Motor neuron (in vitro differentiated cells): ENCODE data around the gene VSX1. TPM values are rescaled to one million over a fixed set of nuclear protein-coding genes. Genes with fewer than 3 reads are reported as not detected.
A peak's percentile ranks its signal among the peaks of the same experiment; 100 is the strongest.

Experiments
- ATAC-seq, 8 experiments: fragments of 200-7000 bp; cut with Tn5 transposase; replicated peaks in 6 of 8; 2 replicates each; pipeline ENCODE4 v1.8.0; 2021; ENCODE audit warnings: mild to moderate bottlenecking in 8 of 8, moderate library complexity in 8 of 8
- H3K27ac ChIP-seq, 2 donors: fragments of 250-450 bp; sonication (Bioruptor Pico); 2 replicates each; pipeline ENCODE4 v1.9.0; 2021; ENCODE audit warnings: antibody characterized with exemption in 2 of 2, mild to moderate bottlenecking in 2 of 2, moderate library complexity in 1 of 2
- H3K4me1 ChIP-seq, 2 donors: fragments of 250-450 bp; sonication (Bioruptor Pico); replicated peaks in 1 of 2; 2 replicates each; pipeline ENCODE4 v1.6.1; 2021; ENCODE audit warnings: antibody characterized with exemption in 2 of 2, mild to moderate bottlenecking in 2 of 2, moderate library complexity in 1 of 2
- H3K4me3 ChIP-seq, 5 donors: fragments of 250-450 bp; sonication (Bioruptor Pico); 2 replicates each; pipeline ENCODE4 v1.9.0; 2021; ENCODE audit warnings: antibody characterized with exemption in 5 of 5, mild to moderate bottlenecking in 5 of 5, moderate library complexity in 4 of 5
- WGBS, 10 experiments: fragments of 450-650 bp; shearing (Covaris generic); methylation state at CpG; one replicate each; pipeline ENCODE4 v1.0.0; 2022; 5-methylcytosine and 5-hydroxymethylcytosine counted together
- in situ Hi-C, 9 experiments: fragments of 400-800 bp; cut with MboI; loops; one replicate each; pipeline ENCODE4 v1.15.0; 2021; ENCODE audit warnings: low sequenced_read_pairs in 9 of 9, low pct_unique_long_range_greater_than_20kb in 2 of 9; ENCODE audit not compliant: unreplicated experiment in 9 of 9
- total RNA-seq, 8 experiments: library from RNA; unstranded; fragments of 300-600 nt; gene quantifications; 2 replicates each; pipeline versions ENCODE4 v1.2.3 to v1.2.4, GENCODE V29; 2022

The VSX1 gene
- total RNA-seq, 8 experiments from 2014 or later, result 0.21 to 55.7 (median 0.37) TPM; not detected in 1

DNA sequence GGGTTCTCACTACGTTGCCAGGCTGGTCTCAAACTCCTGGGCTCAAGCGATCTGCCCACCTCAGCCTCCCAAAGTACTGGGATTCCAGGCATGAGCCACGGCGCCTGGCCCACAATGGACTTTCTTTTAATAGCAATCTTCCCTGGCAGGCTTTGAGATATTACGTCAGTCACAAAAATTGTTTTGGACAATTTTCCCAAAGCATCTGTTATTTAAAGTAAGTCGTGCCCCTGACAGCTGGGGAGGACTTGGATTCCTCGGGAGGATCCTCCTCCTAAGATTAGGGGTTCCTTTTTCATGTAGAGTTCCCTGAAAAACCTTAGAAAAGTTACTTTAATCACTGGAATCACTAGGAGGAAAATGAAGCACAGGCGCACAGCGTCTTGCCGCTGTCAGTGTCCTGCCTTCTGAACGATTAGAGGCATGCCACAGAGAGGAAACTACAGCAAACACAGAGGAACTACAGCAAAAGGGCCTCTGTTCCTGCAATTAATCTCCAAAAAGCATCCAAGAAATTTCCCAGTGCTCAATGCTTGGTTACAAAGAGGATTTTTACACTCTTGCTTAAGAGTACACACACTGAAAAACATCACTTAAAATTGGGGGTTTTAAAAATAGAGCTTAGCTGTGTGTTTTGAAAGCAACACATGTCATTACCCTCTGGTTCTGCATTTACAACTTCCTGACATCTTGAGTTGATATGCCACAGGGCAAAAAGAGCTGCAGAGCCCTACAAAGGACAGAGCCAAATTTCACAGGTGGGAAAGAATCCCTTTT lies 28.5 kb downstream of the VSX1 start:
- Histone ChIP-seq H3K4me3 (no peak overlapping the region), H3K4me1 (peaks cover 14 to 40% of the 10 kb centered on the region in 2 donors), H3K27ac (no peak overlapping the region)
- in situ Hi-C loops, result loop anchor here in 1 of 9 experiments (25.0 kb wide), 1 partner anchor 334 kb away; the partner anchor contains the start of gene ABHD12
- WGBS, 10 experiments, result 0 to 100% (median 62%) methylated on average over 1 to 10 of the region's 11 CpGs; no CpG with 5 or more reads in 3 of the 10 experiments
- no peak for ATAC-seq

DNA sequence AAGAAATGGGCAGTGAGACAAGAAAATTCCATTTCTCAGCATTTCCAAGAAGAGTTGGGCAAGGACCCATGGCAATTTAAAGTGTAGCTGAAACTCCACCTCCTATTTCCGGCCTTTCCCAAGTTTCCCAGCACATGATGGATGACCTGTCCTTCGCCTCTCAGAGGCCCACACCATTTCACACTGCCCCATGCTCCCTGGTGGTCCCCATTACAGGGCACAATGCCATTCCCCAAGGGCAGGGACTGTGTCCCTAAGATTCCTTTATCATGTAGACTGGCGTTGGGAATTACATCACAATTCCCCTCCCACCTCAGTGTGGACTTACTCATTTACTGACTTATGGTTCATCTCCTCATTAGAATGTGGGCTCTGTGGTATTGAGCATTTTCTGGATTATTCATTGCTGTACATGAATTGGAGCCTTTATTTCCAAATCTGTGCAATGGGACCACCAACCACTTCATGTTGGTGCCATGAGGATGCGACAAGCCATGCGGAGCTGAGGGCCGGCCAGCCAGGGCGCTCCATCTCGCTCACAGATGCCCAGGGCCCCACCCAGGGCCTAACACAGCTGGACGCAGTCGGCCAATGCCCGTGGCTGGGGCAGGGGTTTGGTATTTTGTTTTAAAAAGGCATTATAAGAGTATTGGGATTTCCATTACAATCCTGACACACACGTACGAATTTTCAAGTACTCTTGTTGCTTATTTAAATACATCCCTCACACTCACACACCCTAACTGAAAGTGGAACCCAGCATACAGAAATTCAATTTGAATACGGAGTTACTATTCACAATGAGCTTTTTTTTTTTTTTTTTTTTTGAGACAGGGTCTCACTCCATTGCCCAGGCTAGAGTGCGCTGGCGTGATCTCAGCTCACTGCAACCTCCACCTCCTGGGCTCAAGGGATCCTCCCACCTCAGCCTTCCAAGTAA lies 29.4 kb downstream of the VSX1 start:
- in situ Hi-C loops, result loop anchor here in 1 of 9 experiments (25.0 kb wide), 1 partner anchor 335 kb away; the partner anchor contains the start of gene ABHD12
- H3K27ac ChIP-seq, result no peak overlapping the region
- 9 to 100% (median 73%) methylated on average over 1 to 14 of the region's 16 CpGs; no CpG with 5 or more reads in 1 of the 10 experiments for WGBS, 10 experiments
- no peak overlapping the region for H3K4me3 ChIP-seq
- H3K4me1 ChIP-seq, result peaks cover 8 to 36% of the 10 kb centered on the region in 2 donors
- peak in 4 of 8 experiments; percentile 25 to 37 (median 28) for ATAC-seq

DNA sequence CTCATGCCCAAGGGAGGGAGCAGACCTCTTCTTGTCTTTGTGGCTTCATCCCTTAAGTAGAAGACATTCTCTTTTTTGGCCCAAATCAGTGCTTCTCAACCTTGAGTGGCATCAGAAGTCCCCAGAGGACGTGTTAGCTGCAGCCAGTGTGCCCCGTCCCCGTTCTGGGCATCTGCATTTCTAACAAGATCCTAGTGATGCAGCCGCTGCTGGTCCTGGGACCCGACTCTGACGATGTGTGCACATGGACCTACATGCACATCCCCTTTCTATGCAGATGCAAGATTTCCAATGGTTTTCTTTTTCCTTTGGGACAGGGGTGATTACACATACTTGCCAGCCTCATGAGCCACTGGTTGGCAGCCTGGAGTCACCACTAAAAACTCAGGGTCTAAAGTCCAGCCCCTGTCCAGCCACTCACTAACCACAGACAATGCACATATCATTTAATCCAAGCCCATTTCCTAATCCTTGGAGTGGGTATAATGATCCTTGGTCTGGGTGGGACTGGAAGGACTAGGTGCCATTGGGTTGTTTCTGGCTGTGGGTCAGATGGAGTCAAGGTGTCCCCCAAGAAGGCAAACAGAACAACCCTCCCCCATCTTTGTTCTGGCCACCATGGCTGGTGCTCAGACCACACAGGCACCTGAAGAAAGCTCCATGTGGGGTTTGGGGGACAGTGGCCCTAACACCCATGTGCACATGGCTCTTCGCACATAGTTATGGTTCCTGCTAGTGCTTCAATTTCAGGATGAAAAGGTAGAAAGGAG lies 30.4 kb downstream of the VSX1 start:
- no peak for ATAC-seq
- Histone ChIP-seq H3K4me3 (no peak overlapping the region), H3K4me1 (peaks cover 5 to 31% of the 10 kb centered on the region in 2 donors), H3K27ac (no peak overlapping the region)
- 83 to 100% (median 100%) methylated on average over 1 to 5 of the region's 7 CpGs; no CpG with 5 or more reads in 3 of the 10 experiments for WGBS, 10 experiments
- in situ Hi-C loops, result loop anchor here in 1 of 9 experiments (25.0 kb wide), 1 partner anchor 336 kb away; the partner anchor contains the start of gene ABHD12

DNA sequence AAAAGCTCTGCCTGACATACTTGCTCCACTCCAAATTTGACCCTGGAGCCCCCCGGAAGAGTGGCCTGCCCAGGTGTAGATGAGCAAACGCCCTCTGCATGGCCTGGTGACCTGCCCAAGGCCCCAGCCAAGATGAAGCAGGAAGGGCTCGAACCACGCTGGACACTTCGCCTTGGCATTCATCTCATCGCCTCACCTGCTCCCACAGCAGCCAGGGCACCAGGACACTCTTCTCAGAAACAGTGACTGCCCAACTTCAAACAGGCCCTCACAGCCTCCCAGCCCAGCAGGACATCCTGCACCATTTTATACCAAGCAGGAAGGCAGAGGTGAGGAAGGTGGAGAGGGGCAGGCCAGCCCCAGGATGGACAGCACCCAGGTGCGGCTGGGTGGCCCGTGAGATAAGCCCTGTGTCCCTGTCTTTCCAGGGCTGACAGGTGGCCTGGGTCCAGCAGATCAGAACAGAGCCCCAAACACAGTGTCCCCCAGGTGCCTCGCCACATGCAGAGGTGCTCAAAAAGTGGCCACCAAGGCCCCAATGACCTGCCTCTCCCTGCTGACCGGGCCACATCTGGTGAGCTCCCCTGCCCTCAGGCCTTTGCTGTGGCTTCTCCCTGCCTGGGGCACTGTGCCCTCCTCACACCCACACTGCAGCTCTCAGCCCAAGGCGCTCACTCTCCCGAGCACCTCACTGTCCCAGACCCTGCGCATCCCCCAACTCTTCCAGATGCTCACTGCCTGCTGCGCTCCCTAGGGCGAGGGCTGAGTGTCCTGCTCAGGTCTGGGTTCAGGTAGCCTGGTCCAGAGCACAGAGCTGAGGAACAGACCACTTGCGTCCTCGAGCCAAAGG lies 31.2 kb downstream of the VSX1 start:
- Histone ChIP-seq H3K4me1 (peaks cover 5 to 28% of the 10 kb centered on the region in 2 donors), H3K4me3 (no peak overlapping the region), H3K27ac (no peak overlapping the region)
- no peak for ATAC-seq
- WGBS, 10 experiments, result 90 to 100% (median 96%) methylated on average over 2 to 12 of the region's 17 CpGs; no CpG with 5 or more reads in 7 of the 10 experiments
- in situ Hi-C loops, result loop anchor here in 1 of 9 experiments (25.0 kb wide), 1 partner anchor 337 kb away; the partner anchor contains the start of gene ABHD12

DNA sequence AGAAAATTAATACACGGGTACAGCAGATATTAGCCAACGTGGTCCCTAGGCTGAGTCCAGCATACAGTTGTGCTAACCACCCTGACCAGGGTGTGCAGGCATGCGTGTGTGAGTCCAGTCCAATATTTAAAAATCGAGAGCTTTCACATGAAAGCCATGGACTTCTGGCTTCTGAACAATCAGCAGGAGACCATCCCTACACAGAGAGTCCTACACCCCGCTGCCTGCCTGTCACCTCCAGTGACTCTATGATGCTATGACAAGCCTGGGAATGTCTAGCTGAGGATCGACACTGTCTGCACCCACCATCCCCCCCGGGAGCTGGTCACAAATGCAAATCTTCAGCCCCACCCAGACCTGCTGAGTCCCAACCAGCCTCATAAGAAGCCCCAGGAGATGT lies 31.9 kb downstream of the VSX1 start:
- no peak overlapping the region for H3K4me3 ChIP-seq
- in situ Hi-C loops, result loop anchor here in 1 of 9 experiments (25.0 kb wide), 1 partner anchor 337 kb away; the partner anchor contains the start of gene ABHD12

DNA sequence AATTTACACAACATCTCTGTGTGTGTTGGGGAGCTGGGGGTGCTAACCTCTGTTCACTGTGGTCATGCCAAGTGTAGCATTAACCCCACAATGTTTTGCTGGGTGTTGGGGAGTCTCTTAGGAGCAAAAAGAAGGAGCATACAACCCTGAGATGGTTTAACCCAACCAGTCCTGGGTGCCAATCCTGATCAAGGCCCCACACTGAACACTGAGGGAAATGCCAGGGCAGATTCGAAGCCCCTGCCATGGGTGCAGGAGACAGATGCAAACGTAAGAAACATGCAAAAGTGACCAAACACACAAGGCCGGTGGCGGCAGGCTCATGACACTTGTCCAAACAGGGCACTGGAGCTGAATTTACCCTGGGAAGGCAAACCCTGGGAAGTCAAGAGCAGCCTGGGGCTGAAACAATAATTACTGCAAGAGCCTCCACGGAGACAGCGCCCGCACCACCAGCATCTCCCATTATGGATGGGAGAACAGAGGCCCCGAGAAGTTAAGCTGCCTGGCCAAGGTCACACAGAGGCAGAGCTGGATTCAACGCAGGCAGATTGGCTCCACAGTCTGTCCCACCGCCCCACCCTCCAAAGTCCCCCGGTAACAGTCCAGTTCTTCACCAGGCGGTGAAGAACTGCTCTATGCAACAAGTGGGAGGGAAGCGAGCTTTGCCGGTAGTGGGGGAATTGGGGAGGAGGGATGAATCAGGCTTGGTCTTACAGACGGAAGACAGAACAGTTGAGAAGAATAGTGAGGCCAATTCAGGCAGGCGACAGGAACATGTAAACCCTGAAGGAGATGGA lies 32.5 kb downstream of the VSX1 start:
- H3K4me1 ChIP-seq, result peaks cover 5 to 28% of the 10 kb centered on the region in 2 donors
- 33 to 91% (median 67%) methylated on average over 1 to 7 of the region's 16 CpGs; no CpG with 5 or more reads in 1 of the 10 experiments for WGBS, 10 experiments
- ATAC-seq, result peak in 2 of 8 experiments; percentile 25 to 29
- no peak overlapping the region for H3K4me3 ChIP-seq
- no peak overlapping the region for H3K27ac ChIP-seq
- in situ Hi-C loops, result loop anchor here in 1 of 9 experiments (25.0 kb wide), 1 partner anchor 338 kb away; the partner anchor contains the start of gene ABHD12

More for the DNA sequence above, 31.9 kb downstream of the VSX1 start:
- no peak for ATAC-seq
- no peak overlapping the region for H3K27ac ChIP-seq
- peaks cover 5 to 28% of the 10 kb centered on the region in 2 donors for H3K4me1 ChIP-seq
- WGBS, 10 experiments, result 10 to 90% (median 67%) methylated on average over 1 to 3 of the region's 7 CpGs; no CpG with 5 or more reads in 3 of the 10 experiments

DNA sequence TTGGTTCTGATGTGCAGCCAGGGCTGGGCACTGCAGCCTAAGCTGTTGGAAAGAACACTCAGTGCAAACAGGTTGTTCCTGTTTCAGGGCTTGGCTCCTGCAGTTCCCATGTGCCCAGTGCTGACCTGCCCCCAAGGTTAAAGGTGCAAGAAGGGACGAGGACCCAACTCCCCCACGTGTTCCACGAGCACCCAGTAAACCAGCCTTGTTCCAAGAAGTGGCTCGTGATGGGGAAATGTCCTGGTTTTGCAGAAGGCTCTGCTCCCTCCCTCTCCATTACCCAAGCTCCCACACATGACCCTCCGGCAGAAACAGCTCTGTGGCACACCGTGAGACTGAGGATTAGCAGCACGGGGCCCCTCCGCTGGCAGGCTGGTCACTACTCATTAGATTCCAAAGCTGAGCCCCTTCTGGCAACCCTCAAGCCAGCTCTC lies 33.4 kb downstream of the VSX1 start:
- ATAC-seq, result no peak
- in situ Hi-C loops, result no loop called here
- Histone ChIP-seq H3K27ac (no peak overlapping the region), H3K4me1 (peaks cover 2 to 22% of the 10 kb centered on the region in 2 donors), H3K4me3 (no peak overlapping the region)
- 63 to 93% (median 80%) methylated on average over 1 to 3 of the region's 8 CpGs; no CpG with 5 or more reads in 5 of the 10 experiments for WGBS, 10 experiments

DNA sequence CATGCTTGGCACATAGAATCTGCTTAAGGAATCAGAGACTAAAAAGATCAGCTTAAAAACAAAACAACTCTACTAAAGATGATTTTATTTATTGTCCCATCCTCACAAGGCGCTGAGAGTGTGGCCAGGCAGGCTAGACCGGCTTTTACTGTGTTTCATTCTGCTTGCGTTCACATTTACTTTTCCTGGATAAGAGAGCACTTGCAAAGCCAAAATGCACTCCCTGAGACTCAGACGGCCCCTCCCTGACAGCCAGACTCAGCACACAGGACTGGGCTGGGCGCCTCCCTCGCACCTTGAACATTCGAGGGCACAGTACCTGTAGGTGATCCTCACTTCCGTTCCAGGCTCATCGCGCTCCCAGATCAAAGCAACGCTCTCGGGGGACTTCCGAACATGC lies 34.2 kb downstream of the VSX1 start:
- ATAC-seq, result no peak
- H3K27ac ChIP-seq, result no peak overlapping the region
- no peak overlapping the region for H3K4me3 ChIP-seq
- H3K4me1 ChIP-seq, result peaks cover 2 to 17% of the 10 kb centered on the region in 2 donors
- 60 to 100% (median 92%) methylated on average over 1 to 13 of the region's 13 CpGs; no CpG with 5 or more reads in 1 of the 10 experiments for WGBS, 10 experiments
- in situ Hi-C loops, result no loop called here

DNA sequence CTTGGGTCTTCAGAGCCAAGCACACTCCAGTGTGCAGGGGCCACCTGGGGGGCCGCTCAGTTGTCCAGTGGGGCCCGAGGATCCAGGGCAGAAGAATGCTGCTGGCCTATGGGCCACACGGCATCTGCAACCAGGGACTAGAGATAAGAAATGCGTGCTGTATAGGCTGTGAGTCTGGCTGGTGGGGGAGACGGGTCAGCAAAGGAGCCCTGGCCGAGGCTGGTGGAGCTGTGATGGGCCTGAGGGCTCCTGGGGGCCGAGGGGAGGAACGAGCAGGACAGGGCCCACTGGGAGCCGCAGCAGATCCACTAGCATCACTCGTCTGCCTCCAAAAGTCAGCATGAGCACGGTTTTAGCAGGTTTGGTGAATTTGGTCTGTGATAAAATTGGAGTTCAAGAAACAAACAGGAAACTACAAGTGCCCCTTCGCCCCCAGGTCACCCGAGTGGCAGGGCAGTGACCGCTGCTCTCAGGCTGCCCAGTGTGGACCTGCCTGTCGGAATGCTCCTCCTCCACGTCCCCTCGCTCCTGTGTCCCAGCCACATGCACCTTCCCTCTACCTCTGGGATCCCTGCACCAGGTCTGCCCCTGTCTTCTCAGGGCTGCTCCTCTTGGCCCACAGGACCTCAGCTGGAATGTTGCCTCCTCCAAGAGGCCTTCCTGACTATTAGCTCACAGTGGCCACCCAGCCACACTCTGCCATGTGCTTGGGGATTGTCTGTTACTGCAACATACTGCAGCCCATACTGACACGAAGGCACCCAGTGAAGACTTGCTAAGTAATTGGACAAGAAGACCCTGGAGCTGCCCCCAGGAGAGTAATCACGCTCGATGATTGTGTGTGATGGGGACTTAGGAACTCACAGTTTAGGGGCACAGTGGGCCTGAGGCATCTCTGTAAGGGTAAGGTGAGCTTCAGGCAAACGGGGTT lies 34.9 kb downstream of the VSX1 start:
- Histone ChIP-seq H3K4me1 (peaks cover under 1 to 13% of the 10 kb centered on the region in 2 donors), H3K27ac (no peak overlapping the region), H3K4me3 (no peak overlapping the region)
- no peak for ATAC-seq
- WGBS, 10 experiments, result 0 to 86% (median 69%) methylated on average over 1 to 13 of the region's 21 CpGs; no CpG with 5 or more reads in 3 of the 10 experiments
- in situ Hi-C loops, result no loop called here

DNA sequence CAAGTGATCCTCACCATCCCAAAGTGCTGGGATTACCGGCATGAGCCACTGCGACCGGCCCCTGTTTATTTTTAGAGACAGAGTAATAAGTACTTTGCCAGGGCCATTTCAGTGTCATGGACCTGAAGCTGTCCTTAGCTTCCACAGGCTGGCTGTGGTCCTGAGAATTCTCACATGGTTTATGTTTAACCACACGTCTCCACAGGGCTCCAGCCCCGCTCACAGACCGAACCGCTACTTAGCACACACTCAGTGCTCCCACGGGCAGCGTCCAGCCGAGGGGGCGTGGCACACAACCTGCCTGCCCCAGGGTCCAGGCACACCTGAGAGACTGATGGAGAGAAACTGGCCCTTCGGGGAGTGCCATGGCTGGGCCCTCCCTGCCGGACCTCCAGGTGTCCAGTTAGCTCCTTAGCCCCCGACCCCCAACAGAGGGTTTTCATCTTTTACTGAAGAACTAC lies 35.7 kb downstream of the VSX1 start:
- no peak for ATAC-seq
- WGBS, 10 experiments, result 61 to 80% (median 69%) methylated on average over 2 to 3 of the region's 14 CpGs; no CpG with 5 or more reads in 6 of the 10 experiments
- H3K4me1 ChIP-seq, result peaks cover 0 to 11% of the 10 kb centered on the region in 2 donors

More for the DNA sequence above, 35.7 kb downstream of the VSX1 start:
- in situ Hi-C loops, result no loop called here
- no peak overlapping the region for H3K4me3 ChIP-seq
- no peak overlapping the region for H3K27ac ChIP-seq
